GM19240 (cell line): ENCODE results near the gene TRIM7.
"Not testable (repeated sequence)": the region's sequence is repeated elsewhere in the genome, so short reads cannot be mapped to it uniquely, and the experiment has no call there.

ENCODE experiments used
- DNase-seq: peaks from one replicate; pipeline ENCODE4 v3.0.0; 2011; ENCODE audit warnings: low spot score; ENCODE audit not compliant: insufficient read length

The TRIM7 gene

GRCh38 chr5:181173027-181173419, 32.0 kb downstream of the TRIM7 start:
- DNase-seq = no peak

GRCh38 chr5:181171782-181172181, 33.2 kb downstream of the TRIM7 start:
- DNase-seq = no peak

DNA sequence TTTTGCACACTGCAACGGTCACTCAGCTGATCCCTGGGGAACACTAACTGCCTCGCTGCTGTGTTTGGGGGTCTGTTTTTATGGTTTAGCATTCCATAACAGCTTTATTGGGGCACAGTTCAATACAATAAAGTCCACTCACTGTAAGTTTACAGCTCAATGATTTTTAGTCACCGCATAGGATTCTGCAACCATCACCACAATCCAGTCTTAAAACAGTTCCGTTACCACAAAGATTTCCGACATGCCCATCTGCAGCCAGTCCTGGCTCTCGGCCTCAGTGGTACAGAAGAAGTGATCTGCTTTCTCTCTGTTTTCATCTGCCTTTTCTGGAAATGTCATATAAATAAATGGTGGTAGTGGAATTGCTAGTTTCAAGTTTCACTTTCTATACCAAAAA, 34.0 kb downstream of the TRIM7 start:
- DNase-seq = no peak

- DNase-seq = no peak
Measured at GRCh38 chr5:181170237-181170825, 34.7 kb downstream of the TRIM7 start.

GRCh38 chr5:181169459-181170236, 35.3 kb downstream of the TRIM7 start:
- DNase-seq = not testable (repeated sequence)

DNA sequence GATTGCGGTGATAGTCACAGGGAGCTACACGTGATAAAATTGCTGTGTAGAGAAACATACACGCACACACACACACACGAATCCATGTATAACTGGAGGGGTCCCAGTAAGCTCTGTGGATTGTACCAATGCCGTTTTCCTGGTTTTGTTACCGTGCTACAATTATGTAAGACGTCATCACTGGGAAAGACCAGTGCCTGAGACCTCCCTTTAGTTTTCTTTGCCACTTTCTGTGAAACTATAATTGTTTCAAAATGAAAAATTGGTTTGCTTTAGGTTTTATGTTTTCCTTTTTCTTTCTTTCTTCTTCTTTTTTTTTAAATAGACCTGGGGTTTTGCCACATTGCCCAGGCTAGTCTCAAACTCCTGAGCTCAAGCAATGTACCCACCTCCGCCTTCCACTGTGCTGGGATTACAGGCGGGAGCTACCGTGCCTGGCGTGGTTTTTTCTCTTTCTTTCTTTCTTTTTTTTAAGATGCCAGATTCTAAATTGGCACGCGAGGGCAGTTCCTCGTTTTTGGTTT, 36.3 kb downstream of the TRIM7 start:
- no peak for DNase-seq

DNA sequence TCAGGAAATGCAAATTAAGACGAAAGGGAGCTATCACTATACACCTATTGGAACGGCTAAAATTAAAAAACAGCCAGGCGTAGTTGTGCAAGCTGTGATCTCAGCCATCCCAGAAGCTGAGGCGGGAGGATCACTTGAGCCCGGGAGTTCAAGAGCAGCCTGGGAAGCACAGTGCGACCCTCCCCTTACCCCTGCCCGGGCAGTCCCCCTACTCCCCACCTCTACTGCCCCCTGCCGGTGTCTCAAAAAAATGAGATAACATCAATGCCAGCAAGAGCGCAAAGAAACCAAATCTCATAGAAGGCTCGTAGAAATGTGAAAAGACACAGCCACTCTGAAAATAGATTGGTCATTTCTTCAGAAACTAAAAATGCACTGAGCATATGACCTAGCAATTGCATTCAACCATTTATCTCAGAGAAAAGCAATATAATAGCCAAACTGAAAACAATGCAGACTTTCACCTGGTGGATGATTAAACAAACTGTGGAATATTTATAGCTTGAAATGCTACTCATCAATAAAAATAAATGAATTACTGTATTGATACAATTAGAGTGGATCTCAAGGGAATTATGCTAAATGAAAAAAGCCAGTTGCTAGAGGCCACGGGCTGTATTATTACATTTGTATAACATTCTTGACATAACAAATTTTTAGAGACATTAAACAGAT, 37.0 kb downstream of the TRIM7 start:
- no peak for DNase-seq

DNA sequence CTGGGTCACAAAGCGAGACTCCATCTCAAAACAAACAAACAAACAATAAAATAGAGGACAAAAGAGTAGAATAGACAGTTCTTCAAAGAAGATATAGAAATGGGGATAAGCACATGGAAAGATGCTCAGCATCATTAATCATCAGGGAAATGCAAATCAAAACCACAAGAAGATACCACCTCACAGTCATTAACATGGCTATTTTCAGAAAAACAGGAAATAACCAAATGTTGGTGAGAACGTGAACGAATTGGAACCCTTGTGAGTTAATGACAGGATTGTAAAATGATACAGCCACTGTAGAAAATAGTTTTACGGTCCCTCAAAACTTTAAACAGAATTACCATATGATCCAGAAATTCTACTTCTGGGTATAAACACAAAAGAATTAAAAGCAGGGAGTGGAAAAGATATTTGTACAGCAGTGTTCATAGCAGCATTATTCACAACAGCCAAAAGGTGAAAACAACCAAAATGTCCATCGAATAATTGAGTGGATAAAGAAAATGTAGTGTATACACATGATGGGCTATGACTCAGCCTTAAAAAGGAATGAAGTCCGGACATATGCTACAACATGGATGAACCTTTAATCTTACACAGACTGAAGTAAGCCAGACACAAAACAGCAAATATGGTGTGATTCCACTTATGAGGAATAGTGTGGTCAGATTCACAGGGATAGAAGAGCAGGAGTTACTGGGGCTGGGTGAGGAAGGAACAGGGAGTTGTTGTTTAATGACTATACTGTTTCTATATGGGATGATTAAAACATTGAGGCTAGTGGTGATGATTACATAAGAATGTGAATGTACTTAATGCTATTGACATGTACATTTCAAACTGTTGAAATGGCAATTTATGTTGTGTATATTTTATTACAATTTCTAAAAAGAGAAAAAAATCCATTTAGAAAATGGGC, 37.9 kb downstream of the TRIM7 start:
- DNase-seq = no peak

- no peak for DNase-seq
Measured at GRCh38 chr5:181164076-181164952, 40.7 kb downstream of the TRIM7 start.

DNA sequence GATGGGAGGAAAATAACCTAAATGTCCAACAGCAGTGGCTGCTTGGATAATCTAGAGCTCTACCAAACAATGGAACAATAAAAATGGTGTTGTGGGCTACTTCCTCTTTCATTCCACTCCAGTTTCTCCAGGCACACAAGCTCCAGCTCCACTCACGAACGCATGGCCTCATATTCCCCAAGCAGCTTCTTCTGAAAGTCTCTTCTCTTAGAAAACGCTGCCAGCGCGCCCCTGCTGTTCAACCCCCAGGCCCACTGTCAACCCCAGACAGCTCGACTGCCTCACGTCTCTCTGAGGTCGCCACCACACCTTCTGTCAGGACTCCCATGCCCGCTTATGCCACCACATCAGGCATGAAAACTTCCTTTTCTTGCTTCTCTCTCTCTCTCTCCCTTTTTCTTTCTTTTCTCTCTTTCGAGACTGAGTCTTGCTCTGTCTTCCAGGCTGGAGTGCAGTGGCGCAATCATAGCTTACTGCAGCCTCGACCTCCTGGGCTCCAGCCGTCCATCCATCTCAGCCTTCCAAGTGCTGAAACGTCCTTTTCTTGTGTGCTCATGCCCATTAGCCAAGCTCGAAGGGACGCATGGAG, 41.4 kb downstream of the TRIM7 start:
- DNase-seq = no peak

DNA sequence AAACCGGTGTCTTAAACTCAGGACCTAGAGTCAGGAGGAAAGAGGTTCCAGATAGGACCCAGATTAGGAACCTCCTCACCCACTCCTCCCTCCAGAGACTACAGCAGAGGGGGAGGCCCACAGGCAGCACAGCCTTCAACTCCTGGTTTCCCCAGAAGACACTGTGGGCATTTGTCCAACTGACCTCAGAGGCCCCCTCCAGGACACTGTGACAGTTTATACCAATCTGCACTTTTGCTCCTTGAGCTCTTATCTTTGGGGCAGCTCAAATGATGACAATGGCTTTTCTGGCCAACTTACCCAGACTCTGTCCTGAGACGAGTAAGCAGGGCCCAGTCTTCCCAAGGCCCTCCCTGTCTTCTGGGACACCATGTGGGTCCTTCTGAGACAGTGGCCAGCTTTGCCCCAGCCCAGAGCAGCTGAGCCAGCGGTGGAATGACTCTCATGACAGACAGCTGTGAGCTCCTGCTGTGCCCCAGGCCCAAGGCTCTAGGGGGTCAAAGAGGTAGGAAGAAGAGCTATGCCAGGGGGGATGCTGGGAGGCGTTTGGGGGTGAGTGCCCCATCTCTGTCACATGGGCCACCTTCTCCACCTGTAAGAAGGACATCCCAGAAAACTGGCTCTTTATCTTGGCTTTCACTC, 43.3 kb downstream of the TRIM7 start:
- no peak for DNase-seq

- DNase-seq = not testable (repeated sequence)
Measured at GRCh38 chr5:181160755-181161533, 44.1 kb downstream of the TRIM7 start.

DNA sequence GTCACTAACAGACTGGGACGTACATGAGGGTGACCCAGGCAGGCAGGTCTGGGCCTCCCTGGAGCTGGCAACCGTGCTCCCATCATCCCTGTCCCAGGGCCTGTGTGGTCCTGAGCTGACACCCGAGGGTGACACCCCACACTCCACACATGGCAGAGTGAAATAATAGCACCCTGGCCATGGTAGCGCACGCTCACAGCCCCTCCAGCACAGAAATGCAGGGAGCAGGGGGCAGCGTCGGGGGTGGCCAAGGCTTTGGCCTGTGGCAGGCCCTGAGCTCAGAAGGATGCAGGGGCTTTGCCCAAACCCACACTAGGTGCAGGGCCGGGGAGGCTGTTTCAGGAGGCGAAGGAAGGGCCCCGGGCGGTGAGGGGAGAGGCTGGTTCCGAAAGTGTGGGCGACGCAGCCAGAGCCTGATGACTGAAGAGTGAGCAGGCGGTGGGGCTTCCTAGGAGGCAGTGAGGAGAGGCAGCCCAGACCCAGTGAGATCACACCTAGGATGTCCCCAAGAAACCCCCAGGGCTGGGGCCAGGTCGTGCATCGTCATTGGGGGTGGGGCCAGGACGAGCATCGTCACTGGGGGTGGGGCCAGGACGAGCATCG, 44.7 kb downstream of the TRIM7 start:
- DNase-seq = no peak

DNA sequence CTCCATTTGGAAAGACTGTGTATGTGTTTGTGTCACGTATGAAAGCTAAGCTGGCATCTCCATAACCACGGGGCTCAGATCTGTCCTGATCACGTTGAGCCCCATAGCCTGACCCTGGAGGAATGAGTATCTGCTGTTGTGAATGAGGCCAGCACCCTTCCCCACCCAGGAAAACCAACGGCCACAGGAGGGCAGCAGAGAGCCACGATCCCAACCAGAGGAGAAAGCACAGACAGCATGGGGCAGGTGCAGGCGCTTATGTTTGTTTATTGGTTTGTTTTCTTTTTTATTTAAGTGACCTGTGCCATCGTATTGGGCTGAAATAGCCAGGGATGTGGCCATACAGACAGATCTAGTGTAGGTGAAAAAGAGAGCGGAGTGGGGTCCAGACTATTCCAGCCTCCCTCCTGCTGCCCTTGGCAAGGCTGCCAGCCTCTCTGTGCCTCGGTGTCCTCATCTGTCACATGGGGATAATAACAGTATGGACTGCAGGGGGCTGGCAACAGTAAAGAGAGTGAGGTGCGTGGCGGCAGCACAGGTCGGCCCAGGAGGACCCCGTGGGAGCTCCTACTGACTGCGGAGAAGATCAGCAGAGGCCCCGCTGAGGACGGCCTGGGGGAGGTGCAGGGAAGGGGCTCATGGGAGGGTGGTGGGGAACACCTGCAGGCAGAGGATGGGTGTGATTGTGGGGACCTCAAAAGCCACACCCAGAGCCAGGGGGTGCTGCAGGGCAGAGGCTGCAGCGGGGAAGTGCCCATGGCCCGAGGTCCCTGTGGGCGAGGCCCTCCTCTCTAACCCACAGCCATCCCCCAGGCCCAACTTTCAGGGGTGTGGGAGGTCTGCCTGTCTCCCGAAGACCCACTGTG, 45.5 kb downstream of the TRIM7 start:
- DNase-seq = peak; percentile 91

DNA sequence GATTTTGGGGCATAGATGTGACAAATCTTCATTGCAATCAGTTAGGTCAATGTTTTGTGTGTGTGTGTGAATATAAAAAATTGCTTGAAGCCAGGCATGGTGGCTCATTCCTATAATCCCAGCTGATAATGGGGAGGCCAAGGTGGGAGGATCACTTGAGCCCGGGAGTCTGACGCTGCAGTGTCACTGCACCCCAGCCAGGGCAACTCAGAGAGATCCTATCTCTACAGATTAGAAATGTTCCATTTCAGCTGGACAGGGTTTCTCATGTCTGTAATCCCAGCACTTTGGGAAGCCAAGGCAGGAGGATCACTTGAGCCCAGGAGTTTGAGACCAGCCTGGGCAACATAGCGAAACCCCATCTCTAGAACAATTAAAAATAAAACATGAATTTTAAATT, 46.1 kb downstream of the TRIM7 start:
- DNase-seq = no peak

- DNase-seq = no peak
Measured at GRCh38 chr5:181156758-181157157, 48.2 kb downstream of the TRIM7 start.

- no peak for DNase-seq
Measured at GRCh38 chr5:181153814-181154213, 51.2 kb downstream of the TRIM7 start.
